KBM-7 (cell line): ENCODE data around the gene HCFC1.

Source experiments
- DNase-seq: peaks from one replicate; pipeline ENCODE4 v3.0.0-alpha.2; 2015
- in situ Hi-C: fragments of 300-500 bp; cut with MboI; formaldehyde crosslinking; loops from 2 replicates; pipeline ENCODE4 v1.14.3; 2020; ENCODE audit warnings: low sequenced_read_pairs, low pct_unique_long_range_greater_than_20kb, mixed read lengths

HCFC1 gene

DNA sequence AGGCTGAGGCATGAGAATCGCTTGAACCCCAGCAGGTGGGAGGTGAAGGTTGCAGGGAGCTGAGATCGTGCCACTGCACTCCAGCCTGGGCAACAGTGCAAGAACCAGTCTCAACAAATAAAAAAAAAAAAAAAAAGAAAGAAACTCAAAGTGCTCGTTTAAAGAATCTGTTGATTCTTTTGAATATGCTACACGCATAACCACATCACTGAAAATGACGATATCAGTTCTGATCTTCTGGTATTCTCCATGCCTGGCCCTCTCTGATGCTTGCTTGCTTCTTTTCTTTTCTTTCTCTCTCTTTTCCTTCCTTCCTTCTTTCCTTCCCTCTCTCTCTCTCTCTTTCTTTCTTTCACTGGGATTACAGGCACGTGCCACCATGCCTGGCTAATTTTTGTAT is 59.8 kb downstream of the HCFC1 start:
- DNase-seq = no peak
- in situ Hi-C loops = no loop called here

DNA sequence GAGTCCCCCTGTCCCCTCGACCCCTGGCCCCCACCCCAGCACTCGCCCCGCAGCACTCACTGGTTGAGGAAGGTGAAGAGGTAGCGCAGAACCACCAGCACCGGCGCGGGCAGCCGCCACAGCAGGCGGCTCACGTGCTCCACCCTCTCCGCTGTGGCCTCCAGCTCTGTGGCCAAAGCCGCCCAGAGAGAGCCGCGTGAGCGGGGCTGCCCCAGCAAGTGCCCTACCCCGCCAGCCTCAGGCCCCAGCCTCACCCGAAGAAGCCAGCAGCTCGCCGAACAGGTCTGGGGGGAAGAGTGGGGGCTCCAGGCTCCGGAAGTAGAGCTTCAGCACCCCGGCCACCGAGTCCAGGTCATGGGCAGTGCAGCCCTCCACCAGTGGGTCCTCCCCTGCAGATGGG is 61.2 kb downstream of the HCFC1 start:
- no peak for DNase-seq
- in situ Hi-C loops = no loop called here

DNA sequence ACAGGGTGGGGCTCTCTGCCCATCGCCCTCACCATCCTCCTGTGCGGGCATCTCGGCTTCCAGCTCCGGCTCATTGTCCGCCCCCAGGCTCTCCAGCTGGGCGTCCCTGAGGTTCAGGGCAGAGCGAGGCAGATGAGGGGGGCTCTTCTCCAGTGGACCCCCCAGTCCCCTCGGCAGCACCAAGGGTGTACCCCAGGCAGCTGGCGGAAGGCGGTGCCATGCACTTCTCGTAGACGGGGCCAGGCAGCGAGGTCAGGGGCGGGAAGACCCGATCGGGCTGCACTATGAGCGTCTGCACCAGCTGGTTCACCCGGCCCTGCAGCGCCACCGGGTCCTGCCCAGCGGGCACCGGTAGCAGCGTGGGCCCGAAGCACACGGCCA is 61.6 kb downstream of the HCFC1 start:
- in situ Hi-C loops = no loop called here
- no peak for DNase-seq

DNA sequence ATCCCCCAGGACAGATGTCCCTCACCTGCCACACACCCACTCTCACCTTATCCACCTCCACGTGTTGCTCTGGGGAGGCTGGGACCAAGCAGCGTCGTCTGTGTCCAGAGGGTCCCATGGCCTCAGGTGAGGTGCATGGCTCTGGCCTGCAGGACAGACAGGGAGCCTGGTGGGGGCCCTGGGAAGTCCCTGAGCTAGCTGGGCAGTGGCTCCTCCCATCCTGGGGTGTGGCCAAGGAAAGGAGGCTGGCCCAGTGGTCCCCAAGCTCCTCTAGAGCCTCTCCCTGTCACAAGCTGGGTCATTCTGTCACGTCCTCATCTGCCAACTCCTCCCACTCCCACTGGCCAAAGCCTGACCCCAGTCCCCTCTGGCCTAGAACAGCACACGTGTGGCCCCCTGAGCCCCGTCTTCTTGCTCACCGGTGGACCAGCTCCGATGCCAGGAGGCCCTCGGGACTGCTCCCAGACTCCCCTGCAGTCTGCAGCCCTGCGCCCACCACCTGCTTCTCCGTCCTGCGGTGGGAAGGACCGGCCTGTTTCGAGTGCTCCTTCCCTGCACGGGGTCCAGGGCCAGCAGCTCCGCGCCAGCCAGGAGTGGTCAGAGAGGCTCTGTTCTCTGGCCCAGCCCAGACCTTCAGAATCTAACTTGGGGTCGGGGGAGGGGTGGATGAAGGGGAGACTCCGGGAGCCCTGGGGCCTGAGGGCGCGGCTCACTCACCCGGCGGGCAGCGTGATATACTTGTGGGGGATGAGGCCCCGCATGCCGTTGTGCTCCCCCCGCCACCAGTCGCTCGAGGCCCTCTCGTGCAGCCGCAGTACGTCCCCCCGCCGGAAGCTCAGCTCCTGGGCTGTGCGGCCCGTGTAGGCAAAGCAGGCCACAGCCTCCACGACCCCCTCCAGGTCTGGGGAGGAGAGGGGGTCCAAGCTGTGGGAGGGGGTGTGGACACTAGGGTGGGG is 62.3 kb downstream of the HCFC1 start:
- DNase-seq = peak; percentile 35
- in situ Hi-C loops = no loop called here

DNA sequence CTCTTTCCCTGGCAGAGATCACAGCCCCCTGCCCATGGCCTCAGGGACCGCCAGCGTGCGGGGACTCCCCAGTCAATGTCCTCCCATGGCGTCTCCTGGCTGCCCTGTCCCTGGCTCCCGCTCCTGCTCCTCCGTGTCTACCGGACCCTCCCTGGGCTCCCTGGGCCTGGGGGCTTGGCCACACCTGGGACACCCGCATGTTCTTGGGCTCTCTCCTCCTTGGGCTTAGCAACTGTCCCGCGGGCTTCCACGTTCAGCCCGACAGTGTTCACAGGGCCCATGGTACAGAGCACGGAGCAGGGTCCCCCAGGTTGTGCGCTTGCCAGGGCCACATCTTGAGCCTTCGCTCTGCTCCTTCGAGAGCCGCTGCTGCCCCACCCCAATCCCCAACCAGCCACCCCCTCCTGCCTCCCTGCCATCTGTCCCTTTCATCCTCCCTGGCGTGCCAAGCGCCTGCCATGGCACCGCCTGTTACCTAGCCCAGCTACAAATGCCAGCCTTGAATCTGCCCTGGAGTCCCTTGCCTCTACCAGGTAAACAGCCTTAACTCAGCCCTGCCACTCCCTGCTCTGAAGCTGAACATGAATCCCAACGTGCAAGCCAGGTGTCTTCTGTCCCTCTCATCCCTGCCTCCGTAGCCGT is 63.3 kb downstream of the HCFC1 start:
- DNase-seq = no peak
- in situ Hi-C loops = no loop called here

DNA sequence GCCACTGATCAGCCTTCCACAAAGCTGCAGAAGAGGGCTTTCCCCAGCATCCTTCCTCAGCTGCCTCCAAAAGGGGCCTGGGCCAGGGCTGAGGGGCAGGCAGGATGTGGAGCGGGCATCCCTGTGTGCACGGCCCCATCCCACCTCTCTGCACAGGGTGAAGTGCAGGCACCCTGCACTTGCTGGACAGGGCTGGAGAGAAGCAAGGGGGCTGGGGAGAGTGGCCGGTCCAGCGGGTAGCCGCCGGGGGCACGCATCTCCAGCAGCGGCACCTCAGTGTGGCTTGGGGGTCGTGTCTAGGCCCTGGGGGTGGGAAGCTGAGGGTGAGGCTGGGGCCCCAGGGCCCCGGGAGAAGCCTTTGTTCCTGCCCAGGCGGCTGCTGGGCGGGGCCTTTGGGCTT is 64.2 kb downstream of the HCFC1 start:
- in situ Hi-C loops = no loop called here
- DNase-seq = no peak

DNA sequence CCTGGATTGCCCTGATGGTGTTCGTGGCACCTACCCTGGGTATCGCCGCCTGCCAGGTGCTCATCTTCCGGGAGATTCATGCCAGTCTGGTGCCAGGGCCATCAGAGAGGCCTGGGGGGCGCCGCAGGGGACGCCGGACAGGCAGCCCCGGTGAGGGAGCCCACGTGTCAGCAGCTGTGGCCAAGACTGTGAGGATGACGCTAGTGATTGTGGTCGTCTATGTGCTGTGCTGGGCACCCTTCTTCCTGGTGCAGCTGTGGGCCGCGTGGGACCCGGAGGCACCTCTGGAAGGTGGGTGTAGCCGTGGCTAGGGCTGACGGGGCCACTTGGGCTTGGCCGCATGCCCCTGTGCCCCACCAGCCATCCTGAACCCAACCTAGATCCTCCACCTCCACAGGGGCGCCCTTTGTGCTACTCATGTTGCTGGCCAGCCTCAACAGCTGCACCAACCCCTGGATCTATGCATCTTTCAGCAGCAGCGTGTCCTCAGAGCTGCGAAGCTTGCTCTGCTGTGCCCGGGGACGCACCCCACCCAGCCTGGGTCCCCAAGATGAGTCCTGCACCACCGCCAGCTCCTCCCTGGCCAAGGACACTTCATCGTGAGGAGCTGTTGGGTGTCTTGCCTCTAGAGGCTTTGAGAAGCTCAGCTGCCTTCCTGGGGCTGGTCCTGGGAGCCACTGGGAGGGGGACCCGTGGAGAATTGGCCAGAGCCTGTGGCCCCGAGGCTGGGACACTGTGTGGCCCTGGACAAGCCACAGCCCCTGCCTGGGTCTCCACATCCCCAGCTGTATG is 65.3 kb downstream of the HCFC1 start:
- in situ Hi-C loops = no loop called here

DNA sequence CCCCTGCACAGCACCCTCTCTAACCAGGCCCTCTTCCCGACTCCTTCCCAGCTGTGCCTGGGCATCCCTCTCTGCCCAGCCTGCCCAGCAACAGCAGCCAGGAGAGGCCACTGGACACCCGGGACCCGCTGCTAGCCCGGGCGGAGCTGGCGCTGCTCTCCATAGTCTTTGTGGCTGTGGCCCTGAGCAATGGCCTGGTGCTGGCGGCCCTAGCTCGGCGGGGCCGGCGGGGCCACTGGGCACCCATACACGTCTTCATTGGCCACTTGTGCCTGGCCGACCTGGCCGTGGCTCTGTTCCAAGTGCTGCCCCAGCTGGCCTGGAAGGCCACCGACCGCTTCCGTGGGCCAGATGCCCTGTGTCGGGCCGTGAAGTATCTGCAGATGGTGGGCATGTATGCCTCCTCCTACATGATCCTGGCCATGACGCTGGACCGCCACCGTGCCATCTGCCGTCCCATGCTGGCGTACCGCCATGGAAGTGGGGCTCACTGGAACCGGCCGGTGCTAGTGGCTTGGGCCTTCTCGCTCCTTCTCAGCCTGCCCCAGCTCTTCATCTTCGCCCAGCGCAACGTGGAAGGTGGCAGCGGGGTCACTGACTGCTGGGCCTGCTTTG is 66.0 kb downstream of the HCFC1 start:
- in situ Hi-C loops = no loop called here
- DNase-seq = no peak

More for the DNA sequence above, 65.3 kb downstream of the HCFC1 start:
- DNase-seq = no peak

DNA sequence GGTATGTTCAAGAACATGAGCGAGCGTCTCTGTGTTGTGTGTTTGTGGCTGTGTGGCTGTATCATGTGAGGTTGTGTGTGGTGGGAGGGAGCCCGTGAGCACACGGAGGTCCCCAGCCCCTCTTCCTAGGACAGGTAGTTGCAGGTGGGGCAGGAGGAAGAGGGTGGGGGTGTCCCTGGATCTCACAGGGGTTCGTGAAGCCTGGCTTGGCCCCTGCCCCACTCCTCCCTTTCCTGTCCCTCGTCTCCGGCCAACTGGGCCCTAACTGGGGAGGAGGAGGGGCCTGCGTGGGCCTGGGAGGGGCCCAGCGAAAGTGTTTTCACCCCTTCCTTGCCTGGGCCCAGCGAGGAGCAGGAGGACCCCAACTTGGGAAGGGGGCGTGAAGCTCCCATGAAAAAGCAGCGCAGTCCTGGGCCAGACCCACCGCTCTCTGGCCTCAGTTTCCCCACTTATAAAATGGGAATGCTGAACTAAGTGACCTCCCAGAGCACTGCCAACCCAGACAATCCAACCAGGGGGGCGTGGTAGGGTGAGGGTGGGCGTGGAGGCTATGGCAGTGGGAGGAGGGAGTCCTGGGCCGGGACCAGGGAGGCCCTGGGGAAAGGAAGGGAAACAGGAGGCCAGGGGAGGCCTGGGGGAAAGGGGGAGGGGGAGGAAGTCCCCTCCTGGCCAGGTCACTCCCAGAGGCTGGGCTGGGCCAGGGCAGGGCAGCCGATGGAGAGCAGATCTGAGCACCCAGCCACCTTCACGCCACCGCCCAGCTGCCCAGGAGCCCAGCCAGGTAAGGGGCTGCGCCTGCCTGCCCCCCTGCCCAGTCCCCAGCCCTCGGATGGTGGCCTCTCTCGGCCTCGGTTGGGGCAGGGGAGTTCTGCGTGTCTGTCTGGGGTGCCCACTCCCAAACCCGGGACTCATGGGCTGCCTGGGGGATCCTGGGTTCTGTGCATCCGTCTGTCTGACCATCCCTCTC is 67.3 kb downstream of the HCFC1 start, which contains the start of gene AVPR2:
Gene AVPR2 (plus strand): TSS at position 683 of the 967 bp plus-strand sequence. CDS start 473 bp downstream, outside the sequence.
- DNase-seq = peak; percentile 32
- in situ Hi-C loops = no loop called here

DNA sequence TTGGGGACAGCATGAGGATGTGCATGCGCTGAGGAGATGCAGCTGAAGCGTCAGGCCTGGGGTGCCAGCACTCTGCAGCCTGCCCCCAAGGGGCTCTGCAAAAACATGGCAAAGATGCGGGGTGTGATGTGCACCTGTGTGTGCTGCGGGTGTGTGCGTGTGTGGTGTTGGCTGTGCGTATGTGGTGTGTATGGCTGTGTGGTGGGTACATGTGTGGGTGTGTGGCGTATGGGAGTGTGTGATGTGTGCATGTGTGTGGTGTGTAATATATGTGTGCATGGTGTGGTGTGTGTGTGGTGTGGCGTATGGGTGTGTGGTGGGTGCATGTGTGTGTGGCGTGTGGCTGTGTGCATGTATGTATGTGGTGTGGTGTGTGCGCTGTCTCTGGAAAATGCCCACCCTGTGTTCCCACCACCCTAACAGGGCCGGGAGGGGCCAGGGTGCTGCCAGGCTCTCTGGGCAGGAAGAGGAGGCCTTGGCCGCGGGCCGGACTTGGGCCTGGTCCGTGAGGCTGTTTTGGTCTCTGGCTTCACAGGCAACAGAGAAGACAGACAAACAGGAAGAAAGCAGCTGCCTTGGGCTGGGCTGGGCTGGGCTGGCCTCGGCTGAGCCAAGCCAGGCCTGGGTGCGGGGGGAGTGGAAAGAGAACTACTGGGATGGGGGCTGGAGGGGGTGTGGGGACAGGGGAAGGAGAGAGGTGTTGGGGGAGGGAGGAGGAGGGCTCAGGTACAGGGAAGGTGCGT is 68.2 kb downstream of the HCFC1 start:
- in situ Hi-C loops = no loop called here
- peak; percentile 53 for DNase-seq

DNA sequence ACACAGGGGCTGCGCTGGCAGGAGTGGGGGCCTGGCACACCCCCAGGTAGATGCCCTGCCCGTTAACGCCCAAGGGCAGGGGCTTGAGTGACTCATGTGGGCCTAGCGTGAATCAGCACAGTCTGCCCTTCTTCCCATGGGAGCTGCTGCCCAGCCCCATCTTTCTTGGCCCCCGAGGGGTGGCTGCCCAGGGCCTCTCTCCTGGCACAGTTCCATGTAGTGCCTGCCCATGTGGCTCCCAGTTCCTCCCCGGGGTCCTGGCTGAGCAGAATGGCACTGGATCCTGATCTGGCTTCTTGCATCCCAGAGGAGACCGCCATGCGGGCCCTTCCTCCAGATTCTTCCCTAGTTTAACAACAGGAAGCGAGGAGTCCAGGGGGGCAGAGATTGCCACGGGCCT is 69.2 kb downstream of the HCFC1 start:
- DNase-seq = no peak
- in situ Hi-C loops = no loop called here

DNA sequence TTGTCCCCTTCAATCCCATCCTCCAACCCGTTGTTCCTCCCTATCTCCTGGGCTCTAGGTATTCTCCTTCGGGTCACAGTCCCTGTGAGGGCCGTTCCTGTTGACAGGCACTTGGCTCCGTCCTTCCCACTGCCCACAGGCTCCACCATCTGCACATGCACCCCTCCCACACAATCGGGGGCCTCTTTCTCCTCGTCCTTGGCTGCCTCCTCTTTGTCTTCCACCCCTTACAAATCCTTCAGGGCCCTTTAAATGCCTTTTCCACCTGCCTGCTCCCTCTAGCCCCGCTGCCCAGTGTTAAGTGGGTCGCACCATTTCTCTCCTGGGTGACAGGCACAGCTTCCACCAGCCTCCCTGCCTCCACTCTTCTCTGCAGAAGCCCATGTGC is 69.9 kb downstream of the HCFC1 start:
- DNase-seq = peak; percentile 46
- in situ Hi-C loops = no loop called here

DNA sequence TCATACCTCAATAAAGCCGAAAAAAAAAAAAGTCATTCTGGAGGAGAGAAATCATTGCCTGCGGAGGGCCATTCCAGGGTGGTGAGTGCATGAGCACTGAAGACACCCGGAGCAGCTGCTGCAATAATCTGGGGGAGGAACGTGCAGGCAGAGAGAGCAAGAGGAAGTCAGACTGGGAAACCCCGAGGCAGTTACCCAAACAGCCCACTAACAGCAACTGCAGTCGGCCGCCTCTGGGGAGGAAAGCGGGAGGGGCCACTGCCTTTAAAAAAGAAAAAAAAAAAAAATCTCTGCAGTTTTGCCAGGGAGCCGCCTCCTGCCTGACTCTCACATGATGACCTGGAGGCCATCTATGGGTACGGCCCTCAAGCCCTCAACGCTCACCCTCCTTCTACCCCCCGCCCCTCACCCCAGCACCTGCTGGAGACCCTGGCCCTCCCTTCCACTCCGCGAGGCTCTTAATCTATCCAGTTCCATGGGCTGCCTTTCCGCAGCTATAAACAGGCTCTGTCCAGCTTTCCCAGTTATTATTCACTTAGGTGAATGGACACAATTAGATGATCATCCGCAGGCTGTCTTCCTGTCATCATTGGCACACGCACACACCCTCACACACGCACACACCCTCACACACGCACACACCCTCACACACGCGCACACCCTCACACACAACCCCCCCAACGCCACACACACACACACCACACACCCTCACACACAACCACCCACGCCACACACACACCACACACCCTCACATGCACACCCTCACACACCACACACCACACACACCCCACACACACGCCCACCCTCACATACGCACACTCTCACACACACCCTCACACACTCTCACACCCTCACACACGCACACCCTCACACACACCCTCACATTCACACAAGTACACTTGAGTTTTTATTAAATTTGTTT is 70.5 kb downstream of the HCFC1 start:
- DNase-seq = peak; percentile 97

DNA sequence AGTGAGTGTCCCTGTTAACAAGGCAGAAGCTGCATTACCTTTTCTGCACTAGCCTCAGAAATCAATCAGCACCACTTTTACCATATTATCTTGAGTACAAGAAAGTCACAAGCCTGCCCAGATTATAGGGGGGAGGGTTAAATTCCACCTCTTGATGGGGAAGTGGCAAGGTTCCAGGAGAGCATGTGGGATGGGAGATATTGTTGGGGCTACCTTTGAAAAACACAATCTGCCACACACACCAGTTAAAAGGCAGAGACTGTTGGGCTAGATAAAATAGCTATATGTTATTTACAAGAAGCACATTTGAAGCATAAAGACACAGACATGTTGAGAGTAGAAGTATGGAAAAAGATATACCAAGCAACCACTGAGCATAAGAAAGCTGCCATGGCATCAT is 73.7 kb downstream of the HCFC1 start:
- in situ Hi-C loops = no loop called here
- DNase-seq = no peak

More for the DNA sequence above, 70.5 kb downstream of the HCFC1 start:
- in situ Hi-C loops = no loop called here
